ENCODE results near the gene HYAL1.

HYAL1 gene

GRCh38 chr3:50327943-50328691 lies 24.7 kb upstream of the HYAL1 start, which contains the start of gene TUSC2:
TSS of gene TUSC2 (minus strand) at chr3:50328223. CDS start at chr3:50328099, 124 bp downstream.
- H3K27me3 ChIP-seq (ENCODE audit: insufficient read depth, low read length, poor library complexity, severe bottlenecking): no peaks in the 10 kb centered on the region
- H3F3A ChIP-seq (ENCODE audit: low read depth): peaks cover 9% of the 10 kb centered on the region
- peak within 1 kb of the TSS; percentile 94 for H3K4me3 ChIP-seq (ENCODE audit: low read length, poor library complexity, severe bottlenecking)
- peaks cover 49% of the 10 kb centered on the region for H4K20me1 ChIP-seq (ENCODE audit: insufficient read depth, low read length, poor library complexity, severe bottlenecking)
- peak within 1 kb of the TSS; percentile 95 for H3K4me2 ChIP-seq (ENCODE audit: low read depth, low read length, poor library complexity, severe bottlenecking)
- peaks cover 15% of the 10 kb centered on the region for H3K4me1 ChIP-seq (ENCODE audit: insufficient read depth, low read length, poor library complexity, severe bottlenecking)
- H3K9me2 ChIP-seq (replicated peaks; ENCODE audit: low read depth, low read length): no peaks in the 10 kb centered on the region
- H2AFZ ChIP-seq (ENCODE audit: low read length): no peak within 1 kb of the TSS
- peaks cover 51% of the 10 kb centered on the region for H3K79me2 ChIP-seq (ENCODE audit: insufficient read depth, low read length)
- H3K9ac ChIP-seq (ENCODE audit: low read depth, low read length, poor library complexity, severe bottlenecking): peak within 1 kb of the TSS; percentile 82
- TF ChIP-seq, protein P1, sequence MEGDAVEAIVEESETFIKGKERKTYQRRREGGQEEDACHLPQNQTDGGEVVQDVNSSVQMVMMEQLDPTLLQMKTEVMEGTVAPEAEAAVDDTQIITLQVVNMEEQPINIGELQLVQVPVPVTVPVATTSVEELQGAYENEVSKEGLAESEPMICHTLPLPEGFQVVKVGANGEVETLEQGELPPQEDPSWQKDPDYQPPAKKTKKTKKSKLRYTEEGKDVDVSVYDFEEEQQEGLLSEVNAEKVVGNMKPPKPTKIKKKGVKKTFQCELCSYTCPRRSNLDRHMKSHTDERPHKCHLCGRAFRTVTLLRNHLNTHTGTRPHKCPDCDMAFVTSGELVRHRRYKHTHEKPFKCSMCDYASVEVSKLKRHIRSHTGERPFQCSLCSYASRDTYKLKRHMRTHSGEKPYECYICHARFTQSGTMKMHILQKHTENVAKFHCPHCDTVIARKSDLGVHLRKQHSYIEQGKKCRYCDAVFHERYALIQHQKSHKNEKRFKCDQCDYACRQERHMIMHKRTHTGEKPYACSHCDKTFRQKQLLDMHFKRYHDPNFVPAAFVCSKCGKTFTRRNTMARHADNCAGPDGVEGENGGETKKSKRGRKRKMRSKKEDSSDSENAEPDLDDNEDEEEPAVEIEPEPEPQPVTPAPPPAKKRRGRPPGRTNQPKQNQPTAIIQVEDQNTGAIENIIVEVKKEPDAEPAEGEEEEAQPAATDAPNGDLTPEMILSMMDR (conservative IDR thresholded peaks at IDR 0.05; ENCODE audit: low read length): no peak
- peaks cover 35% of the 10 kb centered on the region for H3K36me3 ChIP-seq (ENCODE audit: insufficient read depth, low read length)
- no peaks in the 10 kb centered on the region for H3K9me3 ChIP-seq (ENCODE audit: insufficient read depth, low read depth, low read length)

- Histone ChIP-seq H3K27me3 (ENCODE audit: insufficient read depth, low read length, poor library complexity, severe bottlenecking) (no peaks in the 10 kb centered on the region), H3K9me2 (replicated peaks; ENCODE audit: low read depth, low read length) (no peaks in the 10 kb centered on the region), H3K4me3 (ENCODE audit: low read length, poor library complexity, severe bottlenecking) (peak overlapping the region; percentile 94), H3K4me1 (ENCODE audit: insufficient read depth, low read length, poor library complexity, severe bottlenecking) (peaks cover 15% of the 10 kb centered on the region), H4K20me1 (ENCODE audit: insufficient read depth, low read length, poor library complexity, severe bottlenecking) (peaks cover 41% of the 10 kb centered on the region), H3K36me3 (ENCODE audit: insufficient read depth, low read length) (peaks cover 30% of the 10 kb centered on the region), H2AFZ (ENCODE audit: low read length) (no peak overlapping the region), H3K4me2 (ENCODE audit: low read depth, low read length, poor library complexity, severe bottlenecking) (peak overlapping the region; percentile 95), H3K9ac (ENCODE audit: low read depth, low read length, poor library complexity, severe bottlenecking) (peak overlapping the region; percentile 82), H3F3A (ENCODE audit: low read depth) (peaks cover 9% of the 10 kb centered on the region), H3K9me3 (ENCODE audit: insufficient read depth, low read depth, low read length) (no peaks in the 10 kb centered on the region), H3K79me2 (ENCODE audit: insufficient read depth, low read length) (peaks cover 41% of the 10 kb centered on the region)
- TF ChIP-seq EZH2phosphoT487 (IDR thresholded peaks at IDR 0.05; ENCODE audit: borderline replicate concordance): no peak
- TF ChIP-seq, protein P1 (conservative IDR thresholded peaks at IDR 0.05; ENCODE audit: low read length): no peak
Observed at GRCh38 chr3:50327129-50327528, 23.8 kb upstream of the HYAL1 start.

DNA sequence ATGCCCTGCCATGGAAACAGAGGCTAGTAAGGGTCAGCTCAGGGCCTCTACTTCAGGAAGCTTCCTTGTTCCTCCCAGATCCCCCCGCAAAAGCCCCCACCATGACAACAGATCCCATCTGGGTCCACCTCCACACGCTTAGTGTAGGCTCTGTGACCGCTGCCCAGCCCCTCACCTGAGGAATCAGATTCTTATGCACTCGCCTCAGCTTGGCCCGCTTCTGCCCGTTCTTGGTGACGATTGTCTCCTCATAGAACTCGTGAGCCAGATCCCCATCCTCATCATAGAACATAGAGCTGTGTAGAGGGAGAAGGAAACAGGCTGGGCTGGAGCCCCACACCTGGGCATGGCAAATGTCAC lies 22.8 kb upstream of the HYAL1 start:
- Histone ChIP-seq H2AFZ (ENCODE audit: low read length) (no peak overlapping the region), H3K9ac (ENCODE audit: low read depth, low read length, poor library complexity, severe bottlenecking) (peak overlapping the region; percentile 82), H3K79me2 (ENCODE audit: insufficient read depth, low read length) (peaks cover 31% of the 10 kb centered on the region), H3F3A (ENCODE audit: low read depth) (peaks cover 9% of the 10 kb centered on the region), H3K9me3 (ENCODE audit: insufficient read depth, low read depth, low read length) (no peaks in the 10 kb centered on the region), H4K20me1 (ENCODE audit: insufficient read depth, low read length, poor library complexity, severe bottlenecking) (peaks cover 31% of the 10 kb centered on the region), H3K4me2 (ENCODE audit: low read depth, low read length, poor library complexity, severe bottlenecking) (peak overlapping the region; percentile 95), H3K9me2 (replicated peaks; ENCODE audit: low read depth, low read length) (no peaks in the 10 kb centered on the region), H3K4me3 (ENCODE audit: low read length, poor library complexity, severe bottlenecking) (no peak overlapping the region), H3K27me3 (ENCODE audit: insufficient read depth, low read length, poor library complexity, severe bottlenecking) (no peaks in the 10 kb centered on the region), H3K36me3 (ENCODE audit: insufficient read depth, low read length) (peaks cover 20% of the 10 kb centered on the region), H3K4me1 (ENCODE audit: insufficient read depth, low read length, poor library complexity, severe bottlenecking) (peaks cover 15% of the 10 kb centered on the region)
- TF ChIP-seq, protein P1 (conservative IDR thresholded peaks at IDR 0.05; ENCODE audit: low read length): no peak
- no peak for TF ChIP-seq EZH2phosphoT487 (IDR thresholded peaks at IDR 0.05; ENCODE audit: borderline replicate concordance)
